ENCODE results near the gene NECAB3.

NECAB3 gene

DNA sequence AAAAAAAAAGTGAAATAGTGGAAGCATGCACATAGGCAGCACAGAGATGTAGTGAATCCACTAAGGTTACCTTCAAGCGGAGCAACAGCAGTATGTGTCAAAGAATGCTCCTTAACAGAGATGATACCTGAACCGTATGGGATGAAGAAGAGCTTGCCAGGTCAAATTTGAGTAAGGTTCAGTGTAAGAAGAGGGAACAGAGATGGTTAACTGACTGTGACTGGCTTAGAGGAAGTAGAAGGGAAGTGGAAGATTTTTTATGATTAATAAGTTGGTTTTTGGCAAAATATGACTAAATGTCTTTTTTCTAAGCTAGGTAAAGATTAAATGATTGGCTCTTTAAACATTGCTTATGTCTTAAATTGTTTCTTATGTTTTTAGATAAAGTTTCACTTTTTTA lies 64.7 kb downstream of the NECAB3 start:
- no peak for DNase-seq (ENCODE audit: low read depth)
